ENCODE results near the gene ANKRD28.

DNA sequence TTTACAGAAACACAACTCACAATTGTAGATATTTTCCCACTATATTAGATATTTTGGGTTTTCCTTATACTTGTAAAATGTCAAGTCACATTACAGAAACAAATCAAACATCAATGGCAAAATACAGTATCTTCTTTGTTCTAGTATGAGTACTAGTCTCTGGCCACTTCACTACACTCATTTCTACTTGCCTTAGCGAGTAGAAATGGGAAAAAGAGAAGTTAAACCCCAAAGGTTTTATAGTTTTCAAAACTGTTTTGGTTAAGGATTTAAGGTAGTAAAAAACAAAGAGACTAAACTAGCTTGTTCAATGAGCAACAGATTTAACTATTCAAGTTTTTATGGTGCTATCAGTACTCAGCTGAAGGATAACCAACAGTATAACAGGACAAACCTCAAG lies 114.5 kb downstream of the ANKRD28 start:
- TF ChIP-seq SIN3A (IDR thresholded peaks at IDR 0.05; ENCODE audit: low read depth) (no peak), POLR2AphosphoS5 (IDR thresholded peaks at IDR 0.05; ENCODE audit: low read depth, low read length) (no peak), SRF (IDR thresholded peaks at IDR 0.05; ENCODE audit: low read depth) (no peak), ZNF274 (IDR thresholded peaks at IDR 0.05; ENCODE audit: low read depth, low read length) (no peak), EZH2 (IDR thresholded peaks at IDR 0.05) (no peak)
- TF ChIP-seq, protein P1, sequence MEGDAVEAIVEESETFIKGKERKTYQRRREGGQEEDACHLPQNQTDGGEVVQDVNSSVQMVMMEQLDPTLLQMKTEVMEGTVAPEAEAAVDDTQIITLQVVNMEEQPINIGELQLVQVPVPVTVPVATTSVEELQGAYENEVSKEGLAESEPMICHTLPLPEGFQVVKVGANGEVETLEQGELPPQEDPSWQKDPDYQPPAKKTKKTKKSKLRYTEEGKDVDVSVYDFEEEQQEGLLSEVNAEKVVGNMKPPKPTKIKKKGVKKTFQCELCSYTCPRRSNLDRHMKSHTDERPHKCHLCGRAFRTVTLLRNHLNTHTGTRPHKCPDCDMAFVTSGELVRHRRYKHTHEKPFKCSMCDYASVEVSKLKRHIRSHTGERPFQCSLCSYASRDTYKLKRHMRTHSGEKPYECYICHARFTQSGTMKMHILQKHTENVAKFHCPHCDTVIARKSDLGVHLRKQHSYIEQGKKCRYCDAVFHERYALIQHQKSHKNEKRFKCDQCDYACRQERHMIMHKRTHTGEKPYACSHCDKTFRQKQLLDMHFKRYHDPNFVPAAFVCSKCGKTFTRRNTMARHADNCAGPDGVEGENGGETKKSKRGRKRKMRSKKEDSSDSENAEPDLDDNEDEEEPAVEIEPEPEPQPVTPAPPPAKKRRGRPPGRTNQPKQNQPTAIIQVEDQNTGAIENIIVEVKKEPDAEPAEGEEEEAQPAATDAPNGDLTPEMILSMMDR (IDR thresholded peaks at IDR 0.05 in 2 of 3, conservative IDR thresholded peaks at IDR 0.05 in 1 of 3; ENCODE audit: borderline replicate concordance in 1 of 3, insufficient read depth in 1 of 3, low read depth in 2 of 3, low read length in 2 of 3) = no peak
- TF ChIP-seq, protein P2, sequence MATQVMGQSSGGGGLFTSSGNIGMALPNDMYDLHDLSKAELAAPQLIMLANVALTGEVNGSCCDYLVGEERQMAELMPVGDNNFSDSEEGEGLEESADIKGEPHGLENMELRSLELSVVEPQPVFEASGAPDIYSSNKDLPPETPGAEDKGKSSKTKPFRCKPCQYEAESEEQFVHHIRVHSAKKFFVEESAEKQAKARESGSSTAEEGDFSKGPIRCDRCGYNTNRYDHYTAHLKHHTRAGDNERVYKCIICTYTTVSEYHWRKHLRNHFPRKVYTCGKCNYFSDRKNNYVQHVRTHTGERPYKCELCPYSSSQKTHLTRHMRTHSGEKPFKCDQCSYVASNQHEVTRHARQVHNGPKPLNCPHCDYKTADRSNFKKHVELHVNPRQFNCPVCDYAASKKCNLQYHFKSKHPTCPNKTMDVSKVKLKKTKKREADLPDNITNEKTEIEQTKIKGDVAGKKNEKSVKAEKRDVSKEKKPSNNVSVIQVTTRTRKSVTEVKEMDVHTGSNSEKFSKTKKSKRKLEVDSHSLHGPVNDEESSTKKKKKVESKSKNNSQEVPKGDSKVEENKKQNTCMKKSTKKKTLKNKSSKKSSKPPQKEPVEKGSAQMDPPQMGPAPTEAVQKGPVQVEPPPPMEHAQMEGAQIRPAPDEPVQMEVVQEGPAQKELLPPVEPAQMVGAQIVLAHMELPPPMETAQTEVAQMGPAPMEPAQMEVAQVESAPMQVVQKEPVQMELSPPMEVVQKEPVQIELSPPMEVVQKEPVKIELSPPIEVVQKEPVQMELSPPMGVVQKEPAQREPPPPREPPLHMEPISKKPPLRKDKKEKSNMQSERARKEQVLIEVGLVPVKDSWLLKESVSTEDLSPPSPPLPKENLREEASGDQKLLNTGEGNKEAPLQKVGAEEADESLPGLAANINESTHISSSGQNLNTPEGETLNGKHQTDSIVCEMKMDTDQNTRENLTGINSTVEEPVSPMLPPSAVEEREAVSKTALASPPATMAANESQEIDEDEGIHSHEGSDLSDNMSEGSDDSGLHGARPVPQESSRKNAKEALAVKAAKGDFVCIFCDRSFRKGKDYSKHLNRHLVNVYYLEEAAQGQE (IDR thresholded peaks at IDR 0.05; ENCODE audit: low read depth) = no peak
